ENCODE measurements around the gene CACNG7.

- TF ChIP-seq CTCF (IDR thresholded peaks at IDR 0.05), result no peak
- TF ChIP-seq POLR2A (IDR thresholded peaks at IDR 0.05), result no peak
These were observed 8.3 kb downstream of the CACNG7 start for GRCh38 chr19:53917356-53917755.
